Coronary artery (tissue), 2 donors: Measurements from ENCODE around the gene GADL1.

Experiments used
- DNase-seq: peaks from one replicate; pipeline ENCODE4 v3.0.0-alpha.2; 2017; ENCODE audit warnings: low spot score
- H3K27ac ChIP-seq, 2 donors: fragments of 200-600 bp; sonication (generic); one replicate each; pipeline ENCODE4 v1.5.1; 2016 to 2019
- H3K4me3 ChIP-seq: fragments of 200-600 bp; sonication (generic); 2 replicates; pipeline ENCODE4 v1.5.1; 2016; ENCODE audit warnings: mild to moderate bottlenecking, moderate library complexity
- CTCF ChIP-seq: fragments of 200-600 bp; sonication (generic); IDR thresholded peaks from one replicate; pipeline ENCODE4 v1.5.1; 2019; ENCODE audit warnings: antibody characterized with exemption

GADL1 gene

GRCh38 chr3:30752970-30753369, 141.5 kb downstream of the GADL1 start:
- no peak overlapping the region for H3K27ac ChIP-seq
- H3K4me3 ChIP-seq = no peak overlapping the region
- no peak for DNase-seq
- no peak for TF ChIP-seq CTCF

GRCh38 chr3:30752491-30752890, 142.0 kb downstream of the GADL1 start:
- TF ChIP-seq CTCF = no peak
- no peak for DNase-seq
- H3K4me3 ChIP-seq = no peak overlapping the region
- no peak overlapping the region for H3K27ac ChIP-seq

- H3K27ac ChIP-seq = no peak overlapping the region
- H3K4me3 ChIP-seq = no peak overlapping the region
- TF ChIP-seq CTCF = no peak
- no peak for DNase-seq
These were observed 142.7 kb downstream of the GADL1 start for GRCh38 chr3:30751610-30752299.

- Histone ChIP-seq H3K4me3 (no peak overlapping the region), H3K27ac (no peak overlapping the region)
- no peak for DNase-seq
- TF ChIP-seq CTCF = no peak
These were observed 143.5 kb downstream of the GADL1 start for GRCh38 chr3:30750967-30751366.

- DNase-seq = no peak
- Histone ChIP-seq H3K4me3 (no peak overlapping the region), H3K27ac (no peak overlapping the region)
- no peak for TF ChIP-seq CTCF
These were observed 145.2 kb downstream of the GADL1 start for GRCh38 chr3:30749230-30749629.

GRCh38 chr3:30747771-30748281, 146.6 kb downstream of the GADL1 start:
- DNase-seq = no peak
- no peak overlapping the region for H3K4me3 ChIP-seq
- no peak for TF ChIP-seq CTCF
- H3K27ac ChIP-seq = no peak overlapping the region

- no peak overlapping the region for H3K4me3 ChIP-seq
- no peak for TF ChIP-seq CTCF
- H3K27ac ChIP-seq = no peak overlapping the region
- DNase-seq = no peak
These were observed 150.7 kb downstream of the GADL1 start for GRCh38 chr3:30743641-30744317.
